Bronchial epithelial cell (primary cell): ENCODE results near the gene TGFBR3L. TPM values are rescaled to one million over a fixed set of nuclear protein-coding genes. Genes with fewer than 3 reads are reported as not detected.
"Not testable (repeated sequence)": the region's sequence is repeated elsewhere in the genome, so short reads cannot be mapped to it uniquely, and the experiment has no call there.

Experiments
- DNase-seq: peaks from one replicate; pipeline ENCODE4 v3.0.0-alpha.2; 2010; ENCODE audit warnings: low read depth
- FAIRE-seq: peaks from 2 replicates; lab custom pipeline; 2011; peaks lifted over from hg19 to GRCh38; lab: Jason Lieb, UNC
- H3K27me3 ChIP-seq: 2 replicates; pipeline ENCODE4 v1.5.1; 2011; ENCODE audit warnings: low read length; ENCODE audit not compliant: control insufficient read depth, insufficient read depth
- H3K36me3 ChIP-seq: 2 replicates; pipeline ENCODE4 v1.5.1; 2011; ENCODE audit warnings: low read length; ENCODE audit not compliant: control insufficient read depth, insufficient read depth
- H3K4me3 ChIP-seq: 2 replicates; pipeline ENCODE4 v1.5.1; 2011; ENCODE audit warnings: mild to moderate bottlenecking, low read depth, low read length, control low read depth
- CTCF ChIP-seq: IDR thresholded peaks from 2 replicates; pipeline ENCODE4 v1.5.1; 2011; ENCODE audit warnings: mild to moderate bottlenecking, moderate library complexity, low read length, control low read depth, inconsistent platforms; ENCODE audit not compliant: insufficient read depth, severe bottlenecking
- total RNA-seq: library from RNA; depleted of rRNA; stranded (reverse); fragments of >200 nt; gene quantifications from 2 replicates; pipeline ENCODE4 v1.2.1, GENCODE V29; 2014

Gene TGFBR3L
- total RNA-seq, 1 donor from 2014 or later: 1.8 TPM

- no peak overlapping the region for H3K4me3 ChIP-seq
- no peak for TF ChIP-seq CTCF
- FAIRE-seq: no peak
- H3K36me3 ChIP-seq: peaks cover 12% of the 10 kb centered on the region
- no peak for DNase-seq
- no peaks in the 10 kb centered on the region for H3K27me3 ChIP-seq
These were observed 12.3 kb downstream of the TGFBR3L start for GRCh38 chr19:7926727-7927604.

- no peak overlapping the region for H3K4me3 ChIP-seq
- no peak for TF ChIP-seq CTCF
- DNase-seq (no peak), FAIRE-seq (no peak)
- peaks cover 12% of the 10 kb centered on the region for H3K36me3 ChIP-seq
- no peaks in the 10 kb centered on the region for H3K27me3 ChIP-seq
These were observed 13.1 kb downstream of the TGFBR3L start for GRCh38 chr19:7927605-7928333.

GRCh38 chr19:7928334-7928706 lies 13.7 kb downstream of the TGFBR3L start:
- FAIRE-seq (no peak), DNase-seq (no peak)
- TF ChIP-seq CTCF: no peak
- no peak overlapping the region for H3K4me3 ChIP-seq
- H3K27me3 ChIP-seq: no peaks in the 10 kb centered on the region
- H3K36me3 ChIP-seq: peaks cover 17% of the 10 kb centered on the region

- Histone ChIP-seq H3K27me3 (no peaks in the 10 kb centered on the region), H3K4me3 (no peak overlapping the region), H3K36me3 (peaks cover 24% of the 10 kb centered on the region)
- peak; percentile 54 for TF ChIP-seq CTCF
- FAIRE-seq: no peak
- DNase-seq: peak; percentile 47
These were observed 14.4 kb downstream of the TGFBR3L start for GRCh38 chr19:7928741-7929701.

- not testable (repeated sequence) for DNase-seq, H3K27me3 ChIP-seq, FAIRE-seq, H3K4me3 ChIP-seq
- H3K36me3 ChIP-seq: peaks cover 27% of the 10 kb centered on the region
These were observed 15.4 kb downstream of the TGFBR3L start for GRCh38 chr19:7930030-7930429.
